CD1c-positive myeloid dendritic cell (primary cell): ENCODE results near the gene ACYP2.

Experiments used
- DNase-seq: peaks from one replicate; pipeline ENCODE4 v3.0.0-alpha.2; 2016; ENCODE audit errors: extremely low spot score

ACYP2 gene

GRCh38 chr2:54161660-54162424 is 46.4 kb downstream of the ACYP2 start:
- no peak for DNase-seq

- DNase-seq, result no peak
These were observed 48.7 kb downstream of the ACYP2 start for GRCh38 chr2:54164106-54164505.

- DNase-seq, result no peak
These were observed 50.8 kb downstream of the ACYP2 start for GRCh38 chr2:54166121-54166773.

GRCh38 chr2:54176577-54176976 is 61.2 kb downstream of the ACYP2 start:
- no peak for DNase-seq

DNA sequence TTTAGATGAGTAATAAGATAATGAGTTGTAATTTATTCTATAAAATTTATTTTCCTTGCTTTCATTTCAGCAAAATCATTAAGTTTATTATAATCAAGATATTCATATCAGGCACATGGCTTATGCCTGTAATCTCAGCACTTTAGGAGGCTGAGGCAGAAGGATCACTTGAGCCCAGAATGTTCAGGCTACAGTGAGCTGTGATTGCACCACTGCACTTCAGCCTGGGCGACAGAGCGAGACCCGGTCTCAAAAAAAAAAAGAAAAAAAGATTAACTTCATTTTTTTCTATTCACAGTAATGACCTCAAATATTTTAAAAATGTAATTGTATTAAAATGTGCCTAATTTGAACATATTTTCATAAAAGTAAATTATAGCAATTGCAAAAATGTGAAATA is 67.9 kb downstream of the ACYP2 start:
- no peak for DNase-seq

- no peak for DNase-seq
These were observed 68.6 kb downstream of the ACYP2 start for GRCh38 chr2:54183972-54184371.

DNA sequence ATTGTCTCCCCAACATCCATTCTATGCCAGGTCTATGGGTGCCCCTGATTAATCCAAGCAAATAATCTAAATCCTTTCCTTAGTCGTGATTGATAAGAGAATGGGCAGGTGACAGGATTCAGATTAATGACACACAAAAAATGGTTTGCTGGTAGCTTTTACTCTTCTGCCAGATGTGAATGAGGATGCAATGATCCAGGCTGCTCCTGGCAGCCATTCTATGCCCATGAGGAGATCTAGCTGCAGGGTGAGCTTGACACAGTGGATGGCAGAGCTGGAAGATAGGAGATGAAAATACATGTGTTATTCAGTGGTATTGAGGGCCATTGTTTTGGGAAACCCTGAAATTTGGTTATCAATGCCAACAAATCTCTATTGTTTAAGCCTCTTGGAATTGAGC is 69.7 kb downstream of the ACYP2 start:
- DNase-seq, result no peak

- DNase-seq, result no peak
These were observed 71.9 kb downstream of the ACYP2 start for GRCh38 chr2:54187331-54187730.

DNA sequence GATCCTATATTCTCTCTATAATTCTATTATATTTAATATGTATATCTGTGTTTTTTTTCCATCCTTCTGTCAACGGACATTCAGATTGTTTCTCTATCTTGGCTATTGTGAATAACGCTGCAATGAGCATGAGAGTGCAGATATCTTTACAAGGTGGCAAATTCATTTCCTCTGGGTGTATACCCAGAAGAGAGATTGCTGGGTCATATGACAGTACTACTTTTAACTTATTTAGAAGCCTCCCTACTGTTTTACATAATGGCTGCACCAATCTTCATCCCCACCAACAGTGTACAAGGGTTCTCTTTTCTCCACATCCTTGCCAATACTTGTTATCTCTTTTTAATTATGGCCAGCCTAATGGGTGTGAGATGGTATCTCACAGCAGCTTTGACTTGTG is 74.1 kb downstream of the ACYP2 start:
- no peak for DNase-seq

- DNase-seq, result no peak
These were observed 76.1 kb downstream of the ACYP2 start for GRCh38 chr2:54191361-54192135.

- no peak for DNase-seq
These were observed 79.6 kb downstream of the ACYP2 start for GRCh38 chr2:54194761-54195750.

DNA sequence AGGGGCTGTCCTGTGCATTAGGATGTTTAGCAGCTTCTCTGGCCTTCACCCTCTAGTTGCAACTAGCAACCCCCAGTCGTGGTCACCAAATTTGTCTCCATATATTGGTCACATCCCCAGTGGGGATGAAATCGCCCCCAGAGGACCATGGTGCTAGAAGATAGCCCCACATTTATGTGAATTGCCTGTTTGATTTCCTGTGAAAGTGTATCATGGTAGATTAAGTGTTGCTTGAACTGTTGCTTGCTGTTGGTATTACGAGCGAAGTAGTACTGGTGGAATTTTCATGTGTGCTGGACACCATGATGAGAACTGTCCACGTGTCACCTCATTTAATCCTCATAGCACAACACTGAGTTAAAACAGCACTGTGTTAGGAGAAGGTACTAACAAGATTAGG is 81.2 kb downstream of the ACYP2 start:
- DNase-seq, result no peak

- DNase-seq, result no peak
These were observed 89.1 kb downstream of the ACYP2 start for GRCh38 chr2:54204476-54204875.

DNA sequence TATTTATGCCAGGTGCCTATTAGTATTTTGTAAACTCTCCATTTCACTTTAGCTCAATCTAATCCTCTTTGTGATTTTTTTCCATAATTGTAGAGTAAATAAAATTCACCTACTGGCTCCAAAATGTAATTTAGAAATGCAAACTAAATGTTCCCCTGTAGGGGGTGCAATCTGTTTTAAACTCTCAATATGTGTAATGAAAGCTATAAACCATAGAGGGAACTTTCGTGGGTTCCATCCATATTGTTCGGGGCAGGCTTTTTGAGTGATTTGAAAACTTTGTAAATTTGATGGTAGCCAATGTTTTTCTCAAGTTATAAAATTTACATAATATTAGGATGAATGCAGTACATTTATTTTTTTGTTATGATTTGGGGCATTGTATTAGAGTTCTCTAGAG is 91.2 kb downstream of the ACYP2 start:
- DNase-seq, result no peak

DNA sequence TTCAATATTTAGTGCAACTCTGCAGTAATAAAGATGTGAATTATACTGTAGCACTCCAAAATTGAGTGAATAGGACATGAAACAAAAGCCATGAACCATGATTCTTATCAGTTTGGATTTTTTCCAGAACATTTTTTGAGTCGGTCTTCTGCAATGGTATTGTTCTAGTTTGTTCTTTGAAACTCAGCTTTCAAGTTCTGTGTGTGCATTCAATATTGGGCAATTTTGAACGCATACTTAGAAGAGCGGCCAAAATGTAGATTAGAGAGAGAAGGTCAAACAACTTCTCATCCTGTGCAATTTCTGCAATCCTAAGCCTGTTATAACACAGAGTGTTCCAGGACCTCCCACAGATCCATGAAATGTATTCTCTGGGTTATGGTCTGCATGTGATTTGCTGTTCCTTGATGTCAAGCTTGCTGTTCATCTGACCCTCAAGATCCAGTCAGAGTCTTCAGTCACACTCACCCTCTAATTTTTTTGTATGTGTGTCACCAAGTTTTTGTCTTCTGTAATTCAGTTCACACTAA is 92.3 kb downstream of the ACYP2 start:
- no peak for DNase-seq

DNA sequence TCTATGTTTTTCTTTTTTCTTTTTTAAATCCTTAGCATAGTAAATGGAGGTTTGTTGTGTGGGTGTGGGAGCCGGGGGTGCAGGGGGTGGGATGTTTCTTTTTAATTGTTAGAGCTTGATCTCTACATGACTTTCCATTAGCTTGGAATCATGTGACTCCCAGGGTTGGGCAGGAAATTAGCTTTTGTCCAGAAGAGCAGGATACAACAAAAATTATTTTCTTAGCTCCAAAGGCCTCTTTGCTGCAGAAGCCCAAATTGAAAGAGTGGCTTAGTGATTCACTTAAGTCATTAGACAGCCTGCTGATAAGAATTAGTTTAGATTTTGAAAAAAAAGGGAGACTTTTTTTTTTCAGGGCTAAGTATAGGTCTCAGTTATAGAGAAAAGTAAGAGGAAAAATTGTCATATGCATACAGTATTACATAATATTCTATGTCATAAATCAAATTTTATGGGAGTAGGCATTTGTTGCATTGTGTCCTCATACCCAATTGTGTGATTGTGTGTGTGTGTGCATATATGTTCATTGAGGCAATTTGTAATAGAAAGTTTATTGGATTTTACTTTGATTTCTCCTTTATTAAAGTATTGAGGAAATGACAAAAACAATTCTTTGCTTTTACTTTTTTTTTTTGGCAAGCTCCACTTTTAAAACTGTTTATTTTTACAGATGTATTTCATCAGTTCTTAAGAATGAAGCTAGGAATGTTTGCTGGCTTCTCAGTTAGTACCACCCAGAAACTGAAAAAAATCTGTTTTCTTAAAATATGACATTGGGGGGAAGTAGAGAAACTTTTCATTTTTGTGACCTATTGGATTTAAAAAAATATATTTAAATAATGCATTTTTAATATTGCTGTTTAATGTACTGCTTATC is 93.2 kb downstream of the ACYP2 start:
- DNase-seq, result no peak

DNA sequence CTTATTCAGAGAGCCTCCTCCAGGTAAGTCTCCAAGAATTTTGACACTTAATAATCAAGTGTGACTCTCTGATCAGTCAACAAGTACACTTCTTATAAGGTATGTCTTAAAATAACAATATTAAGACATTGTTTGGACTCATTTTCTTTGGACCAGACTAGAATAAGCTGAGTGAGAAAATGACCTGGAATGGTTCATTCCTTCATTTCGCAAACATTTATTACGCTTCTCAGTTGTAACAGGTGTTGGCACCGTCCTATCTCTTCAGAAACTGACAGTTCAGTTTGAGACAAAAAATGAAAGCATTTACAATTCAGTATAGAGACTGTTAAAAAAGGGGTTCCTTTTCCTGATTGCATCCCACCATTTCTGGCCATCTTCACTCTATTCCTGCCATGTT is 94.0 kb downstream of the ACYP2 start:
- no peak for DNase-seq

GRCh38 chr2:54212456-54212855 is 97.0 kb downstream of the ACYP2 start:
- DNase-seq, result no peak

DNA sequence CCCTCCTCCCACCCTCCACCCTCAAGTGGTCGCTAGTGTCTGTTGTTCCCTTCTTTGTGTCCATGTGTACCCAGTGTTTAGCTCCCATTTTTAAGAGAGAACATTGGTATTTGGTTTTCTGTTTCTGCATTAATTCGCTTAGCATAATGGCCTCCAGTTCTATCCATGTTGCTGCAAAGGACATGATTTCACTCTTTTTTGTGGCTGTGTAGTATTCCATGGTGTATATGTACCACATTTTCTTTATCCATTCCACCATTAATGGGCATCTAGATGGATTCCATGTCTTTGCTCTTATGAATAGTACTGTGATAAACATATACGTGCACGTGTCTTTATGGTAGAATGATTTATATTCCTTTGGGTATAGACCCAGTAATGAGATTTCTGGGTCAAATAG is 97.7 kb downstream of the ACYP2 start:
- no peak for DNase-seq

DNA sequence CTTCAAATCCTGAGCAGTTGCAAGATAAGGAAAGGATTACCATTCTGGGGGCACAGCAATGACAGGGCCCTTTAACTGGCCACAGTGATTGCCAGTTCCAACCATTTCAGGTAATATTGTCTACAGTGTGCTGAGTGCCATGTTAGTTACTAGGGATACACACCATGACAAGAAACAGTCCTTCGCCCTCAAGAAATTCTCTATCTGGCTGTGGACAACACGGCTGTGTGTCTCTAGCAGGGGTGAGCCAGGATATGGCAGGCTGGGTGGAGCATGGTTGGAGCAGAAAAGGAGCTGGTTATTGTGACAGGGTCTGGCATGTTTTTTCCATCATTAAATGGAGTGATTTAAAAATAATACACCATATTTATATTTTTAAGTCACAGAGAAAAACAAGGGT is 109.6 kb downstream of the ACYP2 start:
- no peak for DNase-seq
